ENCODE data around the gene ARHGEF4.
A peak's percentile ranks its signal among the peaks of the same experiment; 100 is the strongest.

Gene ARHGEF4
- 0.61 to 1.6 (median 1.3) reads per million in 4 donors for total RNA-seq

DNA sequence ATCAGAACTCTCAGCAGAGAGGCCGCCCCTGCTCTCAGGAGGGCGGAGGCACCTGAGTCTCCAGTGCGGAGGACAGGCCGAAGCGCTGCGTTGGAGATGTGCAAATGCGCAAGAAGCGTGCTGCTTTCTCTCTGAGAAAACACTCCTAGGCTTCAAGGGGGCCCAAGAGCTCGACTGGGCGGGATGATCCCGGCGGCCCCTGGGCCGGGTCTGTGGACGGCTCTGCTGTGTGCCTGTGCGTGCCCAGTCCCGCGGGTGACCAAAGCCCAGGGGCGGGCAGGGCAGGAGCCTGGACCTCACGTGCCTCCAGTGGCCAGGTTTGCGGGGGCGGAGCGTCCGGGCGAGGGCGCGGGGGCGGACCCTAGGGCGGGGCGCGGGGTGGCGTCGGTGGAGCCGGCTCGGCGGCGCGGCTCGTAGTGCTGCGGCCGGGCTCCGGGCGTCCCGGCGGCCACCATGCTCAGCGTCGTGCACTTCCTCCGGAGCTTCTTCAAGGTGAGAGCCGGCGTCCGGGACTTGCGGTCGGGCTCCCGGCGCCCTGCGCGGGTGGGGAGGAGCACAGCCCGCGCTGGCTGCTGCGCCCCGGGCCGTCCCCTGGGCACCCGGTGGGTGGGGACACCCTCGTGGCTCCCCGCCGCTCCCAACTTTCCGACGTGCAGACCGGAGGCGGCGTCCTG is at the start of gene ARHGEF4:
Gene ARHGEF4, plus strand, starts transcription at position 414 of the 674 bp plus-strand sequence. Its CDS starts 40 bp downstream, at position 454.
- DNase-seq = peak in 1 of 5 donors; percentile 29

GRCh38 chr2:130787841-130788240 is 48.9 kb upstream of the ARHGEF4 start:
- DNase-seq = no peak

DNA sequence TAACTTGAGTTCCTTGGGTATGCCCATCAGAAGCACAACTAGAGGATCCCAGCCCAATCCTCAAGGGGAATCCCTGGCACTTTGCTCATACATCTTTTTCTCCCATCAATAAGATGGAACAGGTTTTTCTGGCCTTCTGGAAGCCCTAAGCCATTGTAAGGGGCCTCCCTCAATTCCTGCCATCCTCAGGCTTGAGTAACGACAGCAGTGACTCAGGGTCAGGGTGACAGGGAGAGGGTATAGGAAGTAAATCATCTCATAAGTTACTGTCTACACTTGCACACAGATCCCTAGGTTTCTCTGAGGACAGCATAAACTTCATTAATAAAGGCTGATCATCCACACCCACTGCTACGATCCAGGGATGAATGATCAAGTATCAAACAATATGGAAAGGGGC is 46.4 kb upstream of the ARHGEF4 start:
- DNase-seq = no peak

GRCh38 chr2:130790804-130791616 is 45.7 kb upstream of the ARHGEF4 start:
- DNase-seq = no peak

DNA sequence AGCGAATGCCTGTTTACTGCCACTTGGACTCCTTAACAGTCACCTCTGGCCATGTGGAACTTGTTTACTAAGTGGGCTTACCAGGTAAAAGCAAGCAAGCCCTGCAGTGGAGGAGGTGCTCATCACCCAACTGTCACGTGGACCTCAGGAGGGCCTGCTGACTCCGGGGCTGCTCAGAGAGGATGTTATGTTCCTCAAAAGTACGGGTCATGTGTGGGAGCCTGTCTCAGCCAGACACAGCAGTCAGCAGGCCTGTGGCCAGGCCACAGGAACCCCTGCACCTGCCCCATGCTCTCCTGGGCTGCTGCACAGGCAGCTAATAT is 45.1 kb upstream of the ARHGEF4 start:
- no peak for DNase-seq

GRCh38 chr2:130795431-130795830 is 41.3 kb upstream of the ARHGEF4 start:
- DNase-seq = no peak

- no peak for DNase-seq
Observed at GRCh38 chr2:130796290-130796689, 40.4 kb upstream of the ARHGEF4 start.

GRCh38 chr2:130797493-130798435 is 39.0 kb upstream of the ARHGEF4 start:
- peak; percentile 81 to 88 (median 87) for DNase-seq

- no peak for DNase-seq
Observed at GRCh38 chr2:130798472-130799218, 38.1 kb upstream of the ARHGEF4 start.

DNA sequence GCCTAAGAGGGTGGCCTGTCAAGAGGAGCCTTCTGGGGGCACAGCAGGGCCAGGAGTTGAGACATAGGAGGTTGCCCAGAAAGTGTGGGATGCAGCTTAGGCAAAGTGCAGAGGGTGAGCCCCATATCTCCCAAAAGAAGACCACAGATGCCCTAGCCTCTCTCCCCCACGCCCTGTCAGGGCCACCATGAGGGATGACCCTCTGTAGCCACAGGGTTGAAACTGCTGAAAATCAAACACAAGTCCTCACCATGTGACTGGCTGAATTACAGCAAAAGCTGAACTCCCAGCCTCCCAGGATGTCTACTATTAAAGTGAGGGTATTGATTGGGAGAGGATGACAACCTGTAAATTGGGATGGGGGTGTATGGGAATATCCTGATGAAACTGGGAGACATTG is 37.4 kb upstream of the ARHGEF4 start:
- no peak for DNase-seq

GRCh38 chr2:130805613-130806012 is 31.1 kb upstream of the ARHGEF4 start:
- no peak for DNase-seq

DNA sequence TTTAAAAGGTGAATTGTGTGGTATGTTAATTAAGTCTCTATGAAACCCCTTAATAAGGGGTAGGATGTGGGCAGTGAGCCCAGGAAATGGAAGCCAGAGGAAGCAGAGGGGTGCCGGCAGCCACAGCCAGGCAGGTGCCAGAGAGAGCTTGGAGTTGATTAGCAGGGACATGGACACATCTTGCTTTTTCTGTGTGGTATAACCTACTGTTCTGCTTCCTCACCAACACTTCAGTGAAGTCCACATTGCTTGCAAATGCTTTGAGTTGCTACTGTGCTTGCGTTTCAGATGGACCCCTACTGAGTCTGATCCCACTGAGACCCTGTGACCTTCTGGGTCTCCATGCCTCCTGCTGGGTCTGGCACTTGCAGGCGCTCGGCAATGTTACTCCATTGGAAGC is 30.3 kb upstream of the ARHGEF4 start:
- no peak for DNase-seq

DNA sequence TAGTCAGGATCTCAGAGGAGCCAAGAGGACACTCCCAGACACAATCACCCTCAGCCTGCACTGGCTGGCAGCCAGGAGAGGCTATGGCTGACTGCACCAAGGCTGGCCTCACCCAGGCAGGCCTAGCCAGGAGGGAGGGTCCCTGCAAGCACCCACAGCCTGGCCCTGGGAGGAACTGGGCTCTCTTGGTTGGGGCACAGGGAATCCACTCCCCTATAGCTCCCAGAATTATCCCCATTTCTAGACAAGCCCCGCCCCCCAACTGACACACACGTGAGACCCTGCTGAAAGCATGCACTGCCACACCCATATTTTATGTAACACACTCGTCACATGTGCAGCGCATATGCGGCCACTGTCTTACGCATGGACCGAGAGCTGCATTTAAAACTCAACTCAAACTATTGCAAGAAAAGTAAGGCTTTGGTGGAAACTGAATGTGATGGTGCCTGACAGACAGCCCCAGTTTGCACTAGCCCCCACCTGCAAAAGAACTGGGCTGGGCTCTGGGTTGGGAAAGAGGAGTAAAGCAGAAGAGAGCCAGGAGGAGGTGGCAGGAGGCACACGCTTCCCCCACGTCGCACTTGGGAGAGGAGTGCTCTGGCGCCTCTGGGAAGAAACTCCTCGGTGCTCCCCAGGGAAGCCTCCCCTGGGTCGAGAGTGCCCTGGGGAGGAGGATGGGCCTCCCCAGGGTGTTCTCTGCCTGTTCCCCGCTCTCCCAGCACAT is 28.9 kb upstream of the ARHGEF4 start:
- no peak for DNase-seq

GRCh38 chr2:130808482-130809268 is 28.0 kb upstream of the ARHGEF4 start:
- DNase-seq = no peak

- no peak for DNase-seq
Observed at GRCh38 chr2:130810490-130810889, 26.2 kb upstream of the ARHGEF4 start.

DNA sequence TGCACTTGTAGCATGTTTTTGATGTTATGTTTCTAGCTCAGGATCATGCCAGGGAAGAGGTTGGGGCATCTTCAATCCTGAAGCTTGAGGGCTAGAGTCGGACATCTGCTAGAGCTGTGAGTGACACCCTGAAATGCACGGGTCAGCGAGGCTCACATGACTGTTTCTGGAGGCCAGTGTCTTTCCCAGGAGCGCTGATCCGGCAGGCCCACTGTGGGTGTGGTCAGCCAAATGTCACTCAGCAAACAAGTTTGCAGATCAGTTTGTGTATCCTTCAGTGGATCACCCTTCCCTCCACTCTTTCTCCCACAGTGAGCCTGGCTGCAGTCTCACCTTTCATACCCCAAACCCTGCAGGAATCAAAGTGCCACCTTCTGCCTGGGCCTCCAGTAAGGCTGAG is 23.0 kb upstream of the ARHGEF4 start:
- DNase-seq = no peak

DNA sequence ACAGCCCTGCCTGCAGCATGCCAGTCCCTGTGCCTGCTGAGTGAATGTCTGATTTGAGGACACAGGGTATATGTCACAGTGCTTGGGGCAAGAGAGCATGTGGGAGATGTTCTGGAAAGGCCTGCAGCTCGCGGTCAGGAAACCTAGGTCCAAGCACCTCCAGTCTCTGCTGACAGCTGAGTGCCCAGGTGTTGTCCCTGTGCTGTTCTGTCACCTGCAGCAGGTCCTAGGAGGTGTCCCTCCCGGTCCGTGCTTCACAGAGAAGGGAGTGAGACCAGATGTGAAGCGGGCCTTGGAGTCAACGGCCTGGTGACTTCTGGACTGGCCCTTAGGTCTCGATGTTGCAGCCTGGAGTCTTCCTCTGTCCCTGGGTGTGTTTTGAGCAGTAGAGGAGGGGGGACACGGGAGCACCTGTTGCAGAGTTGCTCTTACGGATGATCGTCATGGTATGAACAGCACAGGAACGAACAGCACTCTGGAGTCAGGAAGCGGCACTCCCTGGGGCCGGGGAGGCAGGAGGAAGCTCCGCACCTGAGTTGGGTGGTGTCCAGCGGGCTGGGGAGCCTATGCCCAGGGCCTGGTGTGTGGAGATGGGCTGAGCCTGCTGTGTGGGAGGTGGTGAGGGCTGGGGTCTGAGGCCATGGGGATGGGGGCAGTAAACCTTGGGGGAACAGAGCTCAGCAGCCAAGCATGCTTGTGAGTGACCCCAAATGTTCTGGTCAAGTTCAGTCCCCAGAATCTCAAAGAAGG is 21.6 kb upstream of the ARHGEF4 start:
- DNase-seq = no peak

- no peak for DNase-seq
Observed at GRCh38 chr2:130818809-130819208, 17.9 kb upstream of the ARHGEF4 start.

- no peak for DNase-seq
Observed at GRCh38 chr2:130819226-130819607, 17.5 kb upstream of the ARHGEF4 start.

- DNase-seq = no peak
Observed at GRCh38 chr2:130819608-130820278, 17.0 kb upstream of the ARHGEF4 start.

Measured in T-helper 1 cell (primary cell).